HCT116 (cell line): ENCODE results near the gene HUNK.

ENCODE experiments used
- ELF1 ChIP-seq: IDR thresholded peaks from 2 replicates; pipeline ENCODE4 v1.6.1; 2012; ENCODE audit warnings: low read depth, borderline replicate concordance
- EZH2 ChIP-seq: fragments of 200-600 bp; sonication (generic); IDR thresholded peaks from 2 replicates; pipeline ENCODE4 v1.6.1; 2017; ENCODE audit warnings: antibody characterized with exemption, mixed run types
- JUND ChIP-seq: IDR thresholded peaks from 2 replicates; pipeline ENCODE4 v1.6.1; 2012
- POLR2A ChIP-seq: IDR thresholded peaks from 2 replicates; pipeline ENCODE4 v1.7.0; 2011; ENCODE audit warnings: borderline replicate concordance; ENCODE audit not compliant: insufficient read depth, insufficient read length; ENCODE audit errors: extremely low read depth
- POLR2AphosphoS5 ChIP-seq: IDR thresholded peaks from 2 replicates; pipeline ENCODE4 v1.6.1; 2011; ENCODE audit warnings: mild to moderate bottlenecking, low read depth, low read length, moderate library complexity
- RAD21 ChIP-seq: IDR thresholded peaks from 2 replicates; pipeline ENCODE4 v1.6.1; 2012; ENCODE audit warnings: low read depth, mild to moderate bottlenecking
- TCF7L2 ChIP-seq: IDR thresholded peaks from 2 replicates; pipeline ENCODE4 v1.7.0; 2011; ENCODE audit warnings: borderline replicate concordance, inconsistent platforms; ENCODE audit not compliant: insufficient read depth, insufficient read length; ENCODE audit errors: extremely low read depth
- ZNF274 ChIP-seq: fragments of 200-500 bp; sonication (Bioruptor generic); IDR thresholded peaks from 2 replicates; pipeline ENCODE4 v1.6.1; 2014; ENCODE audit warnings: mild to moderate bottlenecking, low read depth, low read length, inconsistent platforms
- TF ChIP-seq, protein P1 (sequence below), 3 experiments: fragments of 200-600 bp in 1 of 3; sonication (generic) in 1 of 3; IDR thresholded peaks in 2 of 3; conservative IDR thresholded peaks in 1 of 3; 2 replicates each; pipeline ENCODE4 v1.5.1; 2012 to 2017; ENCODE audit warnings: low read depth in 2 of 3, low read length in 2 of 3, antibody characterized with exemption in 1 of 3, borderline replicate concordance in 1 of 3, control low read depth in 1 of 3, mild to moderate bottlenecking in 1 of 3, mixed read lengths in 1 of 3, mixed run types in 1 of 3, moderate library complexity in 1 of 3; ENCODE audit not compliant: insufficient read depth in 1 of 3
- TF ChIP-seq, protein P2 (sequence below): IDR thresholded peaks from 2 replicates; pipeline ENCODE4 v1.6.1; 2012
- TF ChIP-seq, protein P3 (sequence below): IDR thresholded peaks from 2 replicates; pipeline ENCODE4 v1.6.1; 2012; ENCODE audit warnings: low read depth

DNA sequence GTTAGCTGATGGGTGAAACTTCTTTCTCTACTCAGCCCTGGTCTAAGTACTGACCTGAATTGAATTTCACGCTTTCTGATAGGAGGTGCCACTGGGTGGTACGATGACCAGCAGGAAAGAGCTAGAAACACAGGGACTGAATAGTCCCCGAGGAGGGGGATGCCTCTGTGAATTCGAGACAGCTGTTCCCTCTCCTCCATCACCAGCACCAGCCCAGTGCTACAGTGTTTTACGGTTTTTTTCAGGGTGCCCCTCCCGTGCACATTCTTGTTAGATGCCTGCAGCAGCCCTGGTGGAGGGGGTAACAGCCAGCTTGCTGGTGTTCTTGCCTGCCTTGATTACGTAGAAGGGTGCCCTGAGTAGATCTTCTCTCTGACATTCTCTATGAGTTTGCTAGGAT is 7.1 kb downstream of the HUNK start:
- TF ChIP-seq RAD21: no peak
- TF ChIP-seq, protein P1, sequence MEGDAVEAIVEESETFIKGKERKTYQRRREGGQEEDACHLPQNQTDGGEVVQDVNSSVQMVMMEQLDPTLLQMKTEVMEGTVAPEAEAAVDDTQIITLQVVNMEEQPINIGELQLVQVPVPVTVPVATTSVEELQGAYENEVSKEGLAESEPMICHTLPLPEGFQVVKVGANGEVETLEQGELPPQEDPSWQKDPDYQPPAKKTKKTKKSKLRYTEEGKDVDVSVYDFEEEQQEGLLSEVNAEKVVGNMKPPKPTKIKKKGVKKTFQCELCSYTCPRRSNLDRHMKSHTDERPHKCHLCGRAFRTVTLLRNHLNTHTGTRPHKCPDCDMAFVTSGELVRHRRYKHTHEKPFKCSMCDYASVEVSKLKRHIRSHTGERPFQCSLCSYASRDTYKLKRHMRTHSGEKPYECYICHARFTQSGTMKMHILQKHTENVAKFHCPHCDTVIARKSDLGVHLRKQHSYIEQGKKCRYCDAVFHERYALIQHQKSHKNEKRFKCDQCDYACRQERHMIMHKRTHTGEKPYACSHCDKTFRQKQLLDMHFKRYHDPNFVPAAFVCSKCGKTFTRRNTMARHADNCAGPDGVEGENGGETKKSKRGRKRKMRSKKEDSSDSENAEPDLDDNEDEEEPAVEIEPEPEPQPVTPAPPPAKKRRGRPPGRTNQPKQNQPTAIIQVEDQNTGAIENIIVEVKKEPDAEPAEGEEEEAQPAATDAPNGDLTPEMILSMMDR (IDR thresholded peaks at IDR 0.05 in 2 of 3, conservative IDR thresholded peaks at IDR 0.05 in 1 of 3; ENCODE audit: borderline replicate concordance in 1 of 3, insufficient read depth in 1 of 3, low read depth in 2 of 3, low read length in 2 of 3): no peak
- no peak for TF ChIP-seq ZNF274
- TF ChIP-seq, protein P2, sequence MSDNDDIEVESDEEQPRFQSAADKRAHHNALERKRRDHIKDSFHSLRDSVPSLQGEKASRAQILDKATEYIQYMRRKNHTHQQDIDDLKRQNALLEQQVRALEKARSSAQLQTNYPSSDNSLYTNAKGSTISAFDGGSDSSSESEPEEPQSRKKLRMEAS: no peak
- TF ChIP-seq JUND: no peak
- no peak for TF ChIP-seq EZH2
- TF ChIP-seq POLR2AphosphoS5: no peak
- TF ChIP-seq TCF7L2: no peak
- no peak for TF ChIP-seq POLR2A
- TF ChIP-seq ELF1: no peak
- TF ChIP-seq, protein P3, sequence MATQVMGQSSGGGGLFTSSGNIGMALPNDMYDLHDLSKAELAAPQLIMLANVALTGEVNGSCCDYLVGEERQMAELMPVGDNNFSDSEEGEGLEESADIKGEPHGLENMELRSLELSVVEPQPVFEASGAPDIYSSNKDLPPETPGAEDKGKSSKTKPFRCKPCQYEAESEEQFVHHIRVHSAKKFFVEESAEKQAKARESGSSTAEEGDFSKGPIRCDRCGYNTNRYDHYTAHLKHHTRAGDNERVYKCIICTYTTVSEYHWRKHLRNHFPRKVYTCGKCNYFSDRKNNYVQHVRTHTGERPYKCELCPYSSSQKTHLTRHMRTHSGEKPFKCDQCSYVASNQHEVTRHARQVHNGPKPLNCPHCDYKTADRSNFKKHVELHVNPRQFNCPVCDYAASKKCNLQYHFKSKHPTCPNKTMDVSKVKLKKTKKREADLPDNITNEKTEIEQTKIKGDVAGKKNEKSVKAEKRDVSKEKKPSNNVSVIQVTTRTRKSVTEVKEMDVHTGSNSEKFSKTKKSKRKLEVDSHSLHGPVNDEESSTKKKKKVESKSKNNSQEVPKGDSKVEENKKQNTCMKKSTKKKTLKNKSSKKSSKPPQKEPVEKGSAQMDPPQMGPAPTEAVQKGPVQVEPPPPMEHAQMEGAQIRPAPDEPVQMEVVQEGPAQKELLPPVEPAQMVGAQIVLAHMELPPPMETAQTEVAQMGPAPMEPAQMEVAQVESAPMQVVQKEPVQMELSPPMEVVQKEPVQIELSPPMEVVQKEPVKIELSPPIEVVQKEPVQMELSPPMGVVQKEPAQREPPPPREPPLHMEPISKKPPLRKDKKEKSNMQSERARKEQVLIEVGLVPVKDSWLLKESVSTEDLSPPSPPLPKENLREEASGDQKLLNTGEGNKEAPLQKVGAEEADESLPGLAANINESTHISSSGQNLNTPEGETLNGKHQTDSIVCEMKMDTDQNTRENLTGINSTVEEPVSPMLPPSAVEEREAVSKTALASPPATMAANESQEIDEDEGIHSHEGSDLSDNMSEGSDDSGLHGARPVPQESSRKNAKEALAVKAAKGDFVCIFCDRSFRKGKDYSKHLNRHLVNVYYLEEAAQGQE: no peak
